Effector CD8-positive, alpha-beta T cell (primary cell): ENCODE data around the gene CKS1B.

Experiments used
- DNase-seq: peaks from one replicate; lab custom pipeline; 2025; lab: John Stamatoyannopoulos, UW
- total RNA-seq, 4 experiments: gene quantifications; one replicate each; lab custom pipeline; 2026; lab: John Stamatoyannopoulos, UW

The CKS1B gene
- total RNA-seq, result 1.8 to 7.3 (median 6.2) reads per million in 4 experiments

GRCh38 chr1:154974102-154974807 lies at the start of gene CKS1B:
TSS of gene CKS1B (plus strand) at chr1:154974681. CDS start at chr1:154974746, 65 bp downstream.
- DNase-seq, result peak; percentile 95

GRCh38 chr1:154925335-154926170 lies 48.9 kb upstream of the CKS1B start:
- DNase-seq, result no peak

GRCh38 chr1:154926201-154926600 lies 48.3 kb upstream of the CKS1B start:
- DNase-seq, result no peak

GRCh38 chr1:154931940-154932487 lies 42.5 kb upstream of the CKS1B start:
- DNase-seq, result no peak

GRCh38 chr1:154934358-154934948 lies 40.0 kb upstream of the CKS1B start:
- DNase-seq, result no peak

- no peak for DNase-seq
Observed at GRCh38 chr1:154935749-154936554, 38.5 kb upstream of the CKS1B start.

GRCh38 chr1:154936555-154937084 lies 37.9 kb upstream of the CKS1B start, which contains the start of gene PMVK:
TSS of gene PMVK (minus strand) at chr1:154936719. CDS start at chr1:154936685, 34 bp downstream.
- peak; percentile 91 for DNase-seq

GRCh38 chr1:154937085-154937987 lies 37.1 kb upstream of the CKS1B start:
- peak; percentile 91 for DNase-seq

- no peak for DNase-seq
Observed at GRCh38 chr1:154937988-154938386, 36.5 kb upstream of the CKS1B start.

GRCh38 chr1:154938604-154939399 lies 35.7 kb upstream of the CKS1B start:
- no peak for DNase-seq

- DNase-seq, result no peak
Observed at GRCh38 chr1:154940213-154940560, 34.3 kb upstream of the CKS1B start.

- no peak for DNase-seq
Observed at GRCh38 chr1:154940651-154941194, 33.8 kb upstream of the CKS1B start.

GRCh38 chr1:154941333-154942013 lies 33.0 kb upstream of the CKS1B start:
- DNase-seq, result no peak

GRCh38 chr1:154943649-154944400 lies 30.7 kb upstream of the CKS1B start:
- no peak for DNase-seq

- no peak for DNase-seq
Observed at GRCh38 chr1:154944401-154945159, 29.9 kb upstream of the CKS1B start.

GRCh38 chr1:154945160-154945961 lies 29.1 kb upstream of the CKS1B start:
- no peak for DNase-seq
